Glomerular visceral epithelial cell (primary cell): ENCODE measurements around the gene KIRREL3.
A peak's percentile ranks its signal among the peaks of the same experiment; 100 is the strongest.

Source experiments
- DNase-seq: peaks from one replicate; pipeline ENCODE4 v3.0.0-alpha.2; 2016; ENCODE audit errors: extremely low spot score

Gene KIRREL3

DNA sequence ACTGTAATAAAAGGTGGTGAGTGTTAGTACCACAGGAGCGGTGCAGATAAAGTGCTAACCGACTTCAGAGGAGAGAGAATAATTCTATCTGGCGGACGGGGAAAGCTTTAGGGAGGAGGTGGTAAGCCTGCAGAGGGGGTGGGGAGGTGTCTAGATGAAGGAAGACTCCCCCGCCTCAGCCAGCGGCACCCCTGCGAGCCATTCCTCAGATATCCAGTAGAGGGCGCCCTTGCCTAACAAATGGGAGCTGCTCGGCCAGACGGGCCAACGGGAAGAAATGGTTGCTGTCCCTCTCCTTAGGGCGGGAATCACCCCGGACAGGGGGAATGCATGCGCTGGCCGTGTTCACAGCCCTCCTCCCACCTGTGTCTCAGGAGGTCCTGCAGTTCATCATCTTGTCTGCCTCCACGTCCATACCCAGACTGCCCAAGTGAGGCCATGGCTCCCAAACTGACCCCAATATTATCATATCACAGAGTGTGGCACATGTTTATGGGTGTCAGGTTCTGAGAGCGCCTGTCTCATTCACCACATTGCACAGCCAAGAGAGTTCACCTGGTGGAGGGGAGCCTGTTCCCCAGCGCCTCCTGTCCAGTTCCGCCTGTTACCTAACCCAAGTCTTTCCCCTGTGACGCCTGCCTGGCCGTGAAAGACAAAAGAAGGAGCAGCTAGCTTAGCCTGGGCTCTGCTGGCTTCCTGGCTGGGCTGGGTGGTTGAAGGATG lies 559.6 kb downstream of the KIRREL3 start:
- peak; percentile 77 for DNase-seq

DNA sequence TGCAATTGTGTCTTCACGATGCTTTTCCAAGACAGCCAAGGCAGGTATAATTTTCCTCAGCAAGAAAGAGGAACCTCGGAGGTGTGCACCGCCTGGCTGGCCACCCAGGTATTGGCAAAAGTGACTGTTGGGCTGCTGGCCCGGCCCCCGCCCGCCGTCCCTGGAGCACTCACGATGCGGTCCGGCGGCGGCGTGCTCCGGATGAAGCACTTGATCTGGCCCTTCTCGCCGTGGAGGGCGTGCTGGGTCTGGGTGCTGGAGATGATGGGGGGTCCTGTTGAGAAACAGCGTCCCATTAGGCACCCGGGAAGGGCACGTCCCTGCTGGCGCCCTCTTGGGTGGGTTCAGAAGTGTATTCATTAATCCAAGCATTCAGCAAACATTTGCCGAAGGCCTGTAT lies 560.3 kb downstream of the KIRREL3 start:
- no peak for DNase-seq

DNA sequence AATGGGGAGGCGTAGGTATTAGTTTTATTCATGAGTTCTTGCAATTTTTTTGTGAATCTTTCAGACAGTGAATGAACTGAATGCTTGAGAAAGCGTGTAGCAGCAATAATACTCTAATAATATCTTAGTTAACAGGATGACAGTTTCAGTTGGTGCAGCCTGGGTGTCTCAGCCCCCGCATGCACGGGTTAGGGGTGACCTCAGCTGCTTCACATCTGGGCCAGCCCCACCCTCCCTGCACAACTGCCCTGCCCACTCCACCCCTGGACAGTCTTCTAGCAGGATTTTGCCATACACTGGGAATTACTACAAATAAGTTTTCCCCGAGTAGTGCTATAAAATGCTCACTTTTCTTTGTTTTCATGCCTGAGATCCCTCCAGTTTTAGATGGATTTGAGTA lies 561.9 kb downstream of the KIRREL3 start:
- no peak for DNase-seq

DNA sequence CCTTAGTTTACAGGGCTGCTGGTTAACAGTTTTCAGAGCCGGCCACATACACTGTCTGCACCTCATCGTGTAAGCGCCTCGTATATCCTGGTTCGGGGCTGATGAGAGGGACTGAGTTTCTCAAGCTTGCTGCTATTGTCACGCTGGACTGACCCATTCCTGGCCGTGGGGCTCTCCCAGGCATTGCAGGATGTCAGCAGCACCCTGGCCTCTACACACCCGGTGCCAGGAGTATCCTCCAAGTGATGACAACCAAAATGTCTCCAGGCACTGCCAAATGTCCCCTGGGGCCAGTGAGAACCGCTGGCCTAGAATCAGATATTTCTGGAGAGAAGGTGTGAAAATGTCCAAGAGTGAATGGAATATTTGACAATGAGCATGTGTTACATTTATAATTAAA lies 562.3 kb downstream of the KIRREL3 start:
- no peak for DNase-seq

DNA sequence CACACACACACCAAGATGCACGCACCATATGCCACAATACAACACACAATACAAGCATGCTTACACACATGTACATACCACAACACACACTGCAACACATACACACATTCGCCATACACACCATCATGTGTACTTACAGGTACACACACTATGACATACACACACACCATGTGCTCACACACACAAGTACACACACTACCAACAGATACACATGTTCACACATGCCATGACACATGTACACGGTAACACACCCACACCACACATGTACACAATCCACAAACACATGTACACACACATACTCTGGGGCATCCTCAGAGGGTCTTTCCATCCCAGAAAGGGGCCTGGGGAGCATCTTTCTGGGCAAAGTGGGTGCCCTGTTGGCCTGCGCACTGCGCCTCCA lies 562.8 kb downstream of the KIRREL3 start:
- no peak for DNase-seq

DNA sequence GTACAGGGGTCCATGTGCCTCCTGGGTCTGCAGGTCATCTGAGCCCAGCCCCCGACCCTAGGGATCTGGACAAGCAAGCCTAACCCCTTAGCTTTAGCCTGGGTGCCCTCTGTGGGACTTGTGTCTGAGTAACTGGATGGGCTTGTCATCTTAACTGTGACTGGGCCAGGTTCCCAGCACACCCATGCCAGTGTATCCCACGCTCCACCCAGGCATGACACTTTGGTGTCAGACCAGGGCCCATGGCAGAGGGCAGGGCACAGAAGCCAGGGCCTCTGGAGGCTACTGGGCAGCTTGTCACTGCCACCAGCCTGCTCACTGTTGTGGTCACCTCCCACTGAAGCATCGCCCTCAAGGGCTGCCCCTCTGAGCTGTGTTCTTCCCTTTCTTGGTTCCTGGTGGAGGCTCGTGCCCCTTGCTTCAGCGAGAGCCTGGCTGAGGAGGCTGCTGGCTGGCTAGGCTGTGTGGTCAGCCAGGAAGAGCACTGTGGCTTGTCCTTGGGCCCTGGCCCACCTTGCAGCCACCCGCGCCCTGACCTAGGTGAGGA lies 564.3 kb downstream of the KIRREL3 start:
- DNase-seq: no peak

DNA sequence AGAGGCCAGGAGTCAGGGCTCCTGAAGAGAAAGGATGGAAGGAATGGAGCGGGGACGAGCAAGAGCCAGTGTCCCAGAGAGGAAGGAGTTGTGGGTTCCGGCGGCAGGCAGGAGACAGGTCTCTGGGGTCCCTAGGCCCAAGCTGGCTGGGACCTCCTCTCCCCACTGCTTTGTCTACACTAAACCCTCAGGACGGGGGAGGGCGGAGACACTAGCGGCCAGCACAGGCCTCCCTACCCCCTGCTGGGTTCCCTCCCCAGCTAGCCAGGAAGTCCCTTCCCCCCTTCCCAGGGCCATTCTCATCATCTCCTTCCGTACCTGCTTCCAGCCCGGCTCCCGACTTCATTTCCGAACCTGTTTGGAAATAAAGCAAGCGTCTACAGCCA lies 565.6 kb downstream of the KIRREL3 start:
- no peak for DNase-seq

DNA sequence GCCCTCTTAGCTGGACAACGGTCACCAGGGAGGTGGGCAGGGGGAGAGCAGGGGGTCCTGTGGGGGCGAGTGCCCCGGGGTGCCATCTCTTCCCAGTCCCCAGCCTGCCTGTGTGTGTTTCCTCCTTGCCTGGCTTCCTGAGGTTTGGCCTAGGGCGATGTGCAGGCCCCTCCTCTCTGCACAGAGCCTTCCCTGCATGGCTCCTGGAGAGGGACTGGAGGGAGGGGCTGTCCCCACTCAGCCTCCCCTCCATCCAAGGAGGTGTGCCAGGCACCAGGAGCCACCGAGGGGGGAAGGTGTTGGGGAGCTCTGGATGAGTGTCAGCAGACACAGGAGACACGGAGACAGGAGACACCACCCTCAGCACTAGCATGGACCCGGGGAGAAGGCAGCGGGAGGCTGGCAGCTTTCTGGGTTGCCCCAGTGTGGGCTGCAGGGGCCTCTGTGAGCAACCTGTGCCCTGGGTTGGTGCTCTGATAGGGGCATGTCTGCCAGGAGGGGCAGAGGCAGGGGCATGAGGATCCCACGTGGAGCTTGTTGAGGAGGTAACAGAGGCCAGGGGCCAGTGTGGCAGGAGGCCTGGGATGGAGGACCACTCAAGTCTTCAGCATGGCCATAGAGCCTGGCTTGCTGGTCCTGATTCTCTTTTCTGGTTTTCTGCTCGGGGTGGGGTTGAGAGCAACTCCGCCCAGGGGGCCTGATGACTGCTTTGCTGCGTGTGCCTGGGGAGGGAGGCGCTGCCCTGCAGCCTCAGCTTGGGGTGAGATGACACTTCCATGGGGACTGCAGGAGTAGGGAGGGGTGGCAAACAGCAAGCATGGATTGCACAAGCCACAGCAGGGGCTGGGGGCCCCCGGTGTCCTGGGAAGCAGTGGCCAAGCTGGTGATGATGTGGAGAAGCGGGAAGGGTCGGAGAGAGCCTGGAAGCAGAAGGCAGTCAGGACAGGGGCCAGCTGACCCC lies 566.3 kb downstream of the KIRREL3 start:
- DNase-seq: no peak

DNA sequence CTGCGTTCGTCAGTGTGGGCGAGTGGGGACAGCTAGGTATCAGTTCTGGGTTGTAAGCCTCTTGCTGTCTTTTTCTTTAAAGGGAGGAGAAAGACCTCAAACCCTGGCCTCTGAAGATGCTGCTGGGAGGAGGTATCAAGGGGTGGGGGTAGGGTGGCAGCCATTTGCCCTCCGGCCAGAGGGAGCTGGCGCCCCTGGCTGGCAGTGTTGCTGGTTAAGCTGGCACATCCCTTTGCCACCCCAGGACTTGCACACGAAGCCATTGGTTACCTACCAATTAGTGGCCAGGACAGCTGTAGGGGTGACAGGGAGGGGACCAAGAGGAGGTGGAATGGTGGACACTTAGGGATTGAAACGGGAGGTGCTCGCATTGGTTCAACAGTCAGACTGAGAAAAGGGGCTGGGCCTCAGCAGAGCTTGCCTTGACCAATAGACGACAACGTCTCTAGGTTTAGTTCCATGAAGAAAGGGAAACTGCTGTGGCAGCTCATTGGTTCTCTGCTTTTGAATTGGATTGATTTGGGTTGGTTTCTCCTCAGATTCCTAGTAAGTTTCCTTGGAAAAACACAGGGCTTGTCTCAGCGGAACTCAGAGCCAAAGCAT lies 567.2 kb downstream of the KIRREL3 start:
- no peak for DNase-seq

DNA sequence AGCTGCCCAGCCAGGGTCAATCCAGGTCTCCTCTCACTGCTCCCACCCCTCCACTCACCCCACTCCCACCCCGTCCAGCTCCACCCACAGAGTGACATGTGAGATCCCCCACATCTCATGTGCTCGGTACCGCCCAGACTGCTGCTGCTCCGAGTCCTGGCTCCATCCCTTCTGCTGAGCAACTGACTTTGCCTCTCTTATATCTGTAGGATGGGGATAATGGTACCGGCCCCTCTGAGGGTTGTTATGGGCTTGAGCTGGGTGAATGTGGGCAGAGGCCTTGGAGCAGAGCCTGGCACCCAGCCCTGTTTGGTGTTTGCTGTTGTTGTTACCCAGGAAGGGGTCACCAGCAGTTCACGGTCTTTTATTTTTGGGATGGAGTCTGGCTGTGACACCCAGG lies 568.0 kb downstream of the KIRREL3 start:
- DNase-seq: no peak

DNA sequence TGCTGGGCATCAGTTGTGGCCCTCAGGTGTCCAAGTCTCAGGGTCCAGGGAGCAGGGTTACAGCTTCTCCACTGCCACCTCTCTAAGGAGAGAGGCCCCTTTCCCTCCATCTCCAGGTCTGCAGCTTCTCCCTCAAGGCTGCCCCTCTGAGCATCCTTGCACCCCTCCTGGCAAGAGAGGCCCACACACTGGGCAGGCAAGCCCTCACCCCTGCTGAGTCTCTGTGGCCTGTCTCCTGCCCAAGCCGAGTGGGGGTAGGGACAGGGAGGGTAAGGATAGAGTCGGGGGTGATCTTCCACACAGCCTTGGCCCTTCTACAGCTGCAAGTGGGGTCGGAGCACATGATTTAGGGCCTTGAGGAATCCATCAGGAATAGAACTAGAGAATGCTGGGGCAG lies 568.5 kb downstream of the KIRREL3 start:
- no peak for DNase-seq

DNA sequence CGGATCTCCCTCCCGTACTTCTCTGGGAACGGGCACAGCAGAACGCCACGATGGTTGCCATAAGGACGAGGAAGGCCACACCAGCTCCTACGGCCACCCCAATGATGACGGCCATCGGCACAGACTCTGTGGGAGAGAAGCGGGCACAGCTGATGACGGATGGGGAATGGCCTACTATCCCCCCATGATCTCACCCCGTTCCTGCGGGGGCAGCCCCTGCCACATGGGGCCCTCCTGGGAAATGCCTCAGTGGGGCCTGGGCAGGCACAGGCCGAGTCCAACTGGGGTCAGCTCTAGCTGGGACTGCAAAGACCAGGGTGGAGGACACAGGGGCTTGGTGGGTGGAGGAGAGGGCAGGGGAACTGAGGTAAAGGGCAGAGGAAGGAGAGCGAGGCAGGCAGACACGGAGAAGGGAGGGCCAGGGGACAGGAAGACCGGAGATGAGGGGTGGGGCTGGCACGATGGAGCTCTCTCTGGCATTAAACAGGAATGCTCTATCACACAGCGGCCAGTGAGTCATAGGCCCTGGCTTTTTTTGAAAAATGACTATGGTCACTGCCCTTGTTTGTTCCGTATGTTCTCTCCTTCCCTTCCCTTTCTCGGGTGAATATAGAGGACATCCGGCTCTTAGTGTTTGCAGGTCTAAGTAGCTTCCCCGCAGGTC lies 569.0 kb downstream of the KIRREL3 start:
- peak; percentile 63 for DNase-seq

DNA sequence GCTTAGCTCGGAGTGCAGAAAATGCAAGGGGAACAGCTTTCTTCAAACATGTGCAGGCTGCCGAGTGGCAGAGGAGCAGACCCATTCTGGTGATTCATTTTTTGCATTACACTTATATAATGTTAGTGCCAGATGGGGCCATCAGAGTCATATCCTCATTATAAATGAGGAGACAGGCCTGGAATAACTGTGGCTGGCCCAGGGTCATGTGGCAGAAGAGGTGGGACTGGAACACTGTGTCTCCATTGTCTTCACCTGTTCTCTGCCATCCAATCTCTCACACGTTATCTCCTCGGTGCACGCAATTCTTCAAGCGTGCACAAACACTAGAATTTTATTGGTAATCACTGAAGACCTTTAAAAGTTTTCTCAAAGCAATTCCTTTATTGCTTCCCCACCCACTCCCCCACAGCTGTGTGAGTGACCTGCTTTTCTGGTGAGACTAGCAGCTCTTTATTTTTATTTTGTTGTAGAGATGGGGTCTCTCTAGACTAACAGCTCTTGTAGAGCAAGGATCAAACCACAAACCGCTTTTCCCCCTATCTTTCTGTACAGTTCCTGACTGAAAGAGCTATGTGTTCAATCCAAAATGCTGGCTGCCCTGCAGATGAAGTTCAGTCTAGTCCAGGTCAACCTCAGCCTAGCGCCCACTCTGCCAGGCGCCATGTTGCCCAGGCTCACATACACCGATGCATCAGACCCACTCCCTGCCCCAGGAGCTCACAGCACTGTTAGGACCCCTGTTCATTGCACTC lies 569.8 kb downstream of the KIRREL3 start:
- no peak for DNase-seq

DNA sequence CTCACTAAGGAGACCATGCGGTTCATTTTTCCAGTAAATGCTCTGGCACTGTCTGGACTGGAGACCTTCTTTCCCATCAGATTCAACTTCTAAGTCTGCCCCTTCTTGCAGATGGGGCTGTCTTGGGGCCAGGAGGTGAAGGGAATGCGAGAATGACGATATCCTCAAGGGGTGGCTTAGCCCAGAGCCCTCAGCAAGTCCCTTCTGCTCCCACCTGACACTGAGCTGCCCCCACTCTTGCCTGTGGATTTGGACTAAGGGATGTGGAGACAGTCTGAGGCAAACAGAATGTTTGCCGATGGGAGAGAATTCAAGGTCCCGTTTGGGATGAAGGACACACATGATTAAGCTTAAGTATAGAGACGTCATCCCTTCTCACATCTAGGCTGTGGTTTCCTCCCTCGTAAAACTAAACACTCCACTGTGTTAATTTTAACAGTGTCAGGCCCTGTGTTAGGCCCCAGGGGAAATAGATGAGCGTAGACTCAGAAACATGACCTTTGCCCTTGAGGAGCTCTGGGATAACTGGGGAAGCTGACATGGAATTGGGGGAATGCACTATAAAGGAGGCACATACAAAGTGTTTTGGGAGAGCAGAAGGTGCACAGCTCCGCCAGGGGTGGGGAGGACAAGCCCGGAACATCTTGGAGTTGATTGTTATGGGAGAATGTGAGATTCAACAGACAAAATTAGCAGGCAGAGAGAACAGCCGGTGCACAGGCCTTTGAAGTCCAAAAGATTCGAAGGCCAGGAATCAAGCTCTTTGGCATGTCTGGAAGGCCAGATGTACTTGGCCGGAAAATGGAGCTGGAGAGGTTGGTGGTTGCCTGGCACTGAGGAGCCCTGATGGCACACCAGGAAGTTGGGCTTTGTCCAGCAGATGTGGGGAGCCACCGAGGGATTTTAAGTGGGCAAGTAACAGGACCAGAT lies 573.5 kb downstream of the KIRREL3 start:
- DNase-seq: peak; percentile 49

DNA sequence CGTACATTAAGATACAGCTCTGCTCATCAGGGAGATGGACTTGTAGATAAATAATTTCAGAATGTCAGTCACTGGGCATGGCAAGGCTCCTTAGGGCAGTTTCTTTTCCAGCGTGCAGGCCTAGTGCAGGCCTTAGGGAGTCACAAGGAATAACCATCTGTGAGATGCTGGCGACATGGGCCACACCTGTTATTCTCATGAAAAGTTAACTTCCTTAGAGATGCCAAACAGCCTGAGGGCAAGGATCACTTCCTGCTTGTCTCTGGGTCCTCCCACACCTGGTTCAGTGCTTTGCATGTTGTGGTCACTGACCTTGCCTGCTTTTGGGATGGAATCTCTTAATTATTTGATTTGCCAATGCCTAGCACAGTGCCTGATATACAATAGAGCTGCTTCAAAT lies 574.5 kb downstream of the KIRREL3 start:
- no peak for DNase-seq

DNA sequence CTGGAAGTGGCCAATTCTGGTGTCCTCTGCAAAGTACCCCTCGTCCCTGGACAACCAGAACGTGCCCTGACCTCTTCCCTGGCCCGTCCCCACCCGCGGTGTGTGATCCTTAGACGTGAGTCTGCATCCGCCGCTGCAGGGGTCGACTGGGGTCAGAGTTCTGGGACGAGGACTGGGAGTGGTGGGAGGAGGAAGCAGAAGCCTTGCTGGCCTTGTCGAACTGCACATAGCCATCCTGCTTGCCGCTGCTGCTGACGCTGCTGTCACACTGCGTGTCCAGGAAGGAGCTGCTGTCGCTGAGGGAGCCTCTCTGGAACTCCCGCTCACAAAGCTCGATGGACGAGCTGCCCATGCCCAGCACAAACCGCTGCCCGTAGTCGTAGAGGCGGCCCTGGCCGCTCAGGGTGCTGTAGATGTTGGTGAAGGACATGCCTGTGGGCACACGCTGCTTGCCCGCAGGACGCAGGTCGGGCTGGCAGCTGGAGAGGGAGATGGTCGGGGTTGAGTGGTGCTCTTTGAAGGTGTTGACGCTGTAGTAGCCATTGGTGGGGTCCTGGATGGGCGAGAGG lies 576.0 kb downstream of the KIRREL3 start:
- no peak for DNase-seq

DNA sequence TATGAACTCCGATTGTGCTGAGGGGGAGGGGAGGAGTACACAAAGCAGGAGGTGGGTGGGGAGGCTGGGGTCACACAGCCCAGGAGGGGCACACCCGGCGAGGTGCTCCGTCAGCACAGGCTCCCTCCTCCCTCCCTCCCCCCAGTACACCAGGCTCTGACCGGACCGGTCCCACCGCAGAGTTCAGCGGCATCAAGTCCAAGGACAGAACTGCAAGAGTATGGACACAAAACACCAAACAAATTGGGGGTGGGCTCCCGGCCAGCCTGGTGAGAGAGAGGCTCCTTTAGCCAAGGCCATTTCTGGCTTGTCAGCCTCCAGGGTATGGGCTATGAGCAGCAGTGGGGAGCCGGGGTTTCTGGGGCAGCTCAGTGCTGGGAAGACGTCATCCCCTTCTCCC lies 576.8 kb downstream of the KIRREL3 start:
- DNase-seq: no peak

DNA sequence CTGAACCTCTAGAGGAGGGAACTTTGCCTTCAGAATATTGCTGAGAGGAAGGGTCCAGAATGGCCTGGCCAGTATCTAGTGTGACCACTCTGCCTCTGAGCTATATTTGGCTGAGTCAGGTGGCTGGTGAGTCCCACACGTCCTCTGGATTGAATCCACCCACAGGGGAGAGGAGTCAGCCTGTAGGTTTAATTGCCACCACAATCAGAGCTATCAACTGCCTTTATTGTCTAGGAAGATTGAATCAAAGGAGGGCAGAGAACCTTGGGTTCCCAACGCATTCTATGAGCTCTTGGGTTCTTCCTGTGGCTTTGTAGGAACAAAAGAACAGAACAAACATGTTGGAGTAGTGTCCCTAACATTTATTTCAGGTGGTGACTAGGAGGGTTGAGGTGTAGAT lies 577.4 kb downstream of the KIRREL3 start:
- DNase-seq: no peak

DNA sequence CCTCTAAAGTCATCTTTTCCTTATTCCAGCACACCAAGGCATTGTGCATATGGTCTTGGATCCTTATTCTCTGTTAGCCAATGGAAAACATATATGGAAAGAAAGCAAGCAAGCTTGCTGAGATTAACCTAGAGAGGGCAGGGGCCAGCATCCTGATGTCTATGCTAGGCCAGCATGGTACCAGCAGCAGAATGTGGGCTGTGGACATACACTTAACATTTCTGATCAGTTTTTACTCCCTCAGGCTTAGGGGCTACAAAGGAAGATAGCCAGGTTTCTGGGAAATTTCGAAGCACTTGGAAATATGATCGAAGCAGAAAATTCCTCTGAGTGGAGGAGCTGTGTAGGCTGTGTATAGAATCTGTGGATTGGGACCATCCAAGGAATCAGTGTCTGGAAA lies 578.1 kb downstream of the KIRREL3 start:
- no peak for DNase-seq

DNA sequence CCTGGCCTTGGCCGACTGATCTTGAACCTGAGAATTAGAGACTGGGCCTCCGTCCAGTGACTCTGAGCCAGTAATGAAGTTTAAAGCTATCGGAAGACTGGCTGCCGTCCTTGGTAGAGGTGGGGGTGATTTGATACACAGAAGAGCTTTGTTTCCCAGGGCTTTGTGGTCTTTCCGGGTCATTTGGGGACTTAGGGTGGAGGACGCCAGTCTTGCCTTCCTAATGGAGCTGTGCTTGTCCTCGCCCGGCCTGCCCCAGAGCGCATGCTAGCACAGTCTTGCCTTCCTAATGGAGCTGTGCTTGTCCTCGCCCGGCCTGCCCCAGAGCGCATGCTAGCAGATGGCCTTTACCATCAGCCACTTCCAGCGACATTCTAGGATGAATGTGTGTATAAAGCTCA lies 579.3 kb downstream of the KIRREL3 start:
- DNase-seq: no peak
